ENCODE data around the gene STK11.
A peak's percentile ranks its signal among the peaks of the same experiment; 100 is the strongest.

STK11 gene

DNA sequence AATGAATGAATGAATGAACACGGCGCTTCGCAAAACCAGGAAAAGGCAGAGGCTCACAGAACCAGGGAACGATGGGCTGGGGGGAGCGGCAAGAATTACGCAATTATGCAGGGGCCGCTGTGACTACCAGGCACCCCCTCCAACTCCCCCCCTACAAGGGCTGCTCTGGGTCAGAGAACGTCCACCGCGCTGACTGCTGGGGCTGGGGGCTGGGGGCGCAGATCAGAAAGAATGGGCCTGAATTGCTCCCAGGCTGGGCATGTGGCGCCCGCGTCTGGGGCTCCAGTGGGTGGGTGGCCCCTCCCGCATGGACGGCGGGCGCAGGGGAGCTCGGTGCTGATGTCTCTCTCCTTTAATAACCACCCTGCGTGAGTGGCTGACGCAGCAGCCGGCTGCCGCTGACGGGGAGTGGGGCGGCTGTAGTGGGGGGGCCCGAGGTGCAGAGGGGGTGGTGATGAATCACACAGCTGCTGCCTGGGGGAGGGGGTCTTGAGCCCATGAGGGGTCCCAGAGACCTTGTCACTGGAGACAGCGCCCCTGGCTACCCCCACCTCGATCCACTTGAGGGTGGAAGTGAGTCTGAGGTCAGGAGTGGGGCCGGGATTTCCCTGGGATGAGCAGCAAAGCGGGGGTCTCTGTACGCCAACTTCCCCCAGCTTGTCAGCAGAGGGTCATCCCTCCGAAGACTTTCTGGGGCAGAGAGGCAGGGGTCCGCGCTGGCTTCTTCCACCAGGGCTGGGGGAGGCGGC lies 62.1 kb downstream of the STK11 start:
- Histone ChIP-seq H3K27me3 (no peaks in the 10 kb centered on the region), H3K4me3 (peak overlapping the region in 1 of 2 donors; percentile 68), H3K27ac (peak overlapping the region in 1 of 2 donors; percentile 91), H3K36me3 (peaks cover 19 to 20% (median 20%) of the 10 kb centered on the region in 3 donors), H3K9me3 (no peaks in the 10 kb centered on the region), H3K4me1 (peaks cover 3 to 79% (median 71%) of the 10 kb centered on the region in 4 donors)
- intact Hi-C loops (cut with DNase I; ENCODE audit: low total_unique reads), result loop anchor here (1.0 kb wide), 1 partner anchor 23 kb away; no protein-coding TSS in a partner anchor
- TF ChIP-seq, protein P1, sequence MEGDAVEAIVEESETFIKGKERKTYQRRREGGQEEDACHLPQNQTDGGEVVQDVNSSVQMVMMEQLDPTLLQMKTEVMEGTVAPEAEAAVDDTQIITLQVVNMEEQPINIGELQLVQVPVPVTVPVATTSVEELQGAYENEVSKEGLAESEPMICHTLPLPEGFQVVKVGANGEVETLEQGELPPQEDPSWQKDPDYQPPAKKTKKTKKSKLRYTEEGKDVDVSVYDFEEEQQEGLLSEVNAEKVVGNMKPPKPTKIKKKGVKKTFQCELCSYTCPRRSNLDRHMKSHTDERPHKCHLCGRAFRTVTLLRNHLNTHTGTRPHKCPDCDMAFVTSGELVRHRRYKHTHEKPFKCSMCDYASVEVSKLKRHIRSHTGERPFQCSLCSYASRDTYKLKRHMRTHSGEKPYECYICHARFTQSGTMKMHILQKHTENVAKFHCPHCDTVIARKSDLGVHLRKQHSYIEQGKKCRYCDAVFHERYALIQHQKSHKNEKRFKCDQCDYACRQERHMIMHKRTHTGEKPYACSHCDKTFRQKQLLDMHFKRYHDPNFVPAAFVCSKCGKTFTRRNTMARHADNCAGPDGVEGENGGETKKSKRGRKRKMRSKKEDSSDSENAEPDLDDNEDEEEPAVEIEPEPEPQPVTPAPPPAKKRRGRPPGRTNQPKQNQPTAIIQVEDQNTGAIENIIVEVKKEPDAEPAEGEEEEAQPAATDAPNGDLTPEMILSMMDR (IDR thresholded peaks at IDR 0.05), result no peak
- peak; percentile 31 to 77 for DNase-seq

DNA sequence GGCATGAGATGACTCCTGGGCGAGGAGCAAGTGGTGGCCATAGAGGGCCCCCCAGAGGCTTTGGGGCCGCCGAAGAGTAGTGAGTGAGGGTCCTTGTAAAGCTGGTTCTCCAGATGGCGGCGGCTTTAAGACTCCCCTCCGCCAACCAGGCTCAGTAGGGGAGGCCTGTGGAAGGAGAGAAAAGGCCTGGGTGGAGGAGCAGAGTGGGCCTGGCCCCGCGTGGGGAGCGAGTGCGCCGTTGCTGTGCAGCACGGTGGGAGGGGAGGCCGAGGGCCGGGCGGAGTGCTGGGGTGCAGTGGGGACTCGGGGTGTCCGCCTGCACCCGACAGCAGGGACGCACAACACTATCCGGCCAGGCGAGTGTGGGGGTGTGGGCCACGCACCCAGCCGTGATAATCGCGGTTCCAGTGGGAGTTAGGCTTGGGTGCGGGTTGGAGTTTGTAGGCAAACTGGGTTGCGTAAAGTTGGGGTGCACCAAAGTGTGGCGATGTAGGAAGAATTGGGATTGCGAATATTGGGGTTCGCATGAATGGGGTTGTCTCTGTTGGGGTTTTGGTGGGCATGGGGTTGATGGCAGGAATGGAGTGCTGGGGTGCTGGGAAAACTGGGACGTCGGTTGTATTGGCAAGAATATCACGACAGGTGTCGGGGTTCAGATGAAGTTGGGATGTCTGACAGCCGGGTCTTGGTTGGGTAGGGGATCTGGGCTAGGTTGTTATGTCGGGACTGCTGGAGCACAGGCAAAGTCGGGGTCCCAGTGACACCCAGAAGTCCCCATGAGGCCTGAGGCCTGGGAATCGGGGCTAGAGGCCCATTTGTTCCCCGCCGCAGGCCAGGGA lies 62.9 kb downstream of the STK11 start:
- Histone ChIP-seq H3K9me3 (no peaks in the 10 kb centered on the region), H3K27me3 (no peaks in the 10 kb centered on the region), H3K27ac (peak overlapping the region; percentile 91 to 100), H3K36me3 (peaks cover 27 to 28% (median 28%) of the 10 kb centered on the region in 3 donors), H3K4me3 (peak overlapping the region; percentile 73 to 82), H3K4me1 (peaks cover 9 to 79% (median 74%) of the 10 kb centered on the region in 4 donors)
- DNase-seq, result peak in 1 of 2 donors; percentile 78
- TF ChIP-seq, protein P1 (IDR thresholded peaks at IDR 0.05), result no peak
- intact Hi-C loops (cut with DNase I; ENCODE audit: low total_unique reads), result no loop called here

DNA sequence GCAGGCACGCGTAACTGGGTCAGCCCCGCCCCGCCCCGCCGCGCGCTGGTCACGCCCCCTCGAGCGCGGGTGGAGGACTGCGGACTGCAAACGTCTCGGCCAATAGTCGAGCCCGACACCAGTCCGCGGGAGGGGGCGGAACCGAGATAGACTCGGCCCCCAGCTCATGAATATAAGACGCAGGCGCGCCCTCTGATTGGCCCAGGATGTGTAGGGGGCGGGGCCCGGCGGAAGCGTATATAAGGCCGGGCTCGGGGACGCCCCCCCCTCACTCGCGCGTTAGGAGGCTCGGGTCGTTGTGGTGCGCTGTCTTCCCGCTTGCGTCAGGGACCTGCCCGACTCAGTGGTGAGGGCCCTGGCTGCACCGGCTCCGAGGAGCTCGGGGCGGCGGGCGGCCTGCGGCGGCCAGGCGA lies 63.5 kb downstream of the STK11 start, which contains the start of gene CIRBP:
Gene CIRBP (plus strand): TSS at position 268 of the 413 bp plus-strand sequence. CDS start 1,602 bp downstream, outside the sequence.
- Histone ChIP-seq H3K4me1 (peaks cover 10 to 86% (median 80%) of the 10 kb centered on the region in 4 donors), H3K9me3 (no peaks in the 10 kb centered on the region), H3K36me3 (peaks cover 33 to 34% (median 34%) of the 10 kb centered on the region in 3 donors), H3K27me3 (no peaks in the 10 kb centered on the region), H3K27ac (peak within 1 kb of the TSS; percentile 91 to 100), H3K4me3 (peak within 1 kb of the TSS; percentile 73 to 82)
- DNase-seq, result peak; percentile 100
- intact Hi-C loops (cut with DNase I; ENCODE audit: low total_unique reads), result no loop called here
- TF ChIP-seq, protein P1 (IDR thresholded peaks at IDR 0.05), result peak in 1 of 2 experiments; percentile 19

DNA sequence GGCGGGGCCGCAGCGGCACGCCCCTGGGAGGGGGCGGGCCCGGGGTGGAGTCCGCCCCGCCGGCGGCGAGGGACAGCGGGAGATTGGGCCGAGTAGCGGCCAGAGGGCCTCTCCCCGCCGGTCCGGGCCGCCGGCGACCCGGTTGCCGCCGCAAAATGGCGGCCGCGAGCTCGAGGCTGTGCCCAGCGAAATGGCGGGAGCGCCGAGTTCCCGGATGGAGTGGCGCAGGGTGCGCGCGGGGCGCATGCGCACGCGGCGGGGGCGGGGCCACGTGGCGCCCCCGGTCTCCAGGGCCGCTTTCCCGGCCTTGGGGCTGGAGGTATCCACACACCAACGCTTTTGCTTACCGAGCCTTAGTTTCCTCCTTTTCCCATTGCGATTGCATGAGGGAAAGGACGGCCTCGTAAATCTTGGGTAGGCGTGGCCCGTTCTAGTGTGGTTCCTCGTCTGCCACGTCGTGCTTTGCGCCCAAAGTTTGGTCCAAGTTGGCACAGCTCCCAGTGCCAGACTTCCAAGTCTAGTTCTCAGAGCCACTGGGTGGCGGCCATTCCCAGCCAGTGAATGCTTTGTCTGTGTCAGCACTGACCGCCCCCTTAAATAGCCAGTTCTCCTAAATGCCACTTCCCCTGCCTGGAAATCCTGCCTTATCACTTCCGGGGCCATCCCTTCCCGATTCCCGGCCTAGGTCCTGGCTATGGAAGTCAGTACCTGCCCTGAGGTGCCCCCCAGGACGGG lies 64.1 kb downstream of the STK11 start:
- no peaks in the 10 kb centered on the region for H3K9me3 ChIP-seq
- peaks cover 39 to 40% (median 40%) of the 10 kb centered on the region in 3 donors for H3K36me3 ChIP-seq
- H3K27me3 ChIP-seq, result no peaks in the 10 kb centered on the region
- peaks cover 10 to 87% (median 85%) of the 10 kb centered on the region in 4 donors for H3K4me1 ChIP-seq
- peak overlapping the region; percentile 91 to 100 for H3K27ac ChIP-seq
- peak; percentile 86 to 95 for DNase-seq
- H3K4me3 ChIP-seq, result peak overlapping the region; percentile 73 to 82
- TF ChIP-seq, protein P1 (IDR thresholded peaks at IDR 0.05), result no peak
- intact Hi-C loops (cut with DNase I; ENCODE audit: low total_unique reads), result no loop called here
